ENCODE data around the gene DLG5. TPM values are rescaled to one million over a fixed set of nuclear protein-coding genes. Genes with fewer than 3 reads are reported as not detected.

DLG5 gene
- total and polyA plus RNA-seq, 2 donors (not counting 1 experiment from before 2014, with no cell fraction given) = 0.51 to 0.54 TPM

GRCh38 chr10:77789861-77790260 lies 136.7 kb downstream of the DLG5 start:
- Histone ChIP-seq H3K36me3 (replicated peaks in 1 of 2; ENCODE audit: control extremely low read depth in 1 of 2, control insufficient read depth in 1 of 2, extremely low read depth in 1 of 2, insufficient read depth in 2 of 2, low read length in 1 of 2) (no peaks in the 10 kb centered on the region), H3K4me2 (replicated peaks; ENCODE audit: low read depth, low read length, poor library complexity, severe bottlenecking) (no peak overlapping the region), H2AFZ (ENCODE audit: insufficient read depth, low read depth, low read length, poor library complexity, severe bottlenecking) (no peak overlapping the region), H3K9ac (ENCODE audit: low read length) (no peak overlapping the region), H3K27ac (ENCODE audit: low read length in 2 of 2) (no peak overlapping the region), H3K27me3 (replicated peaks in 1 of 4; ENCODE audit: control extremely low read depth in 1 of 4, control insufficient read depth in 3 of 4, insufficient read depth in 4 of 4, low read length in 3 of 4) (no peaks in the 10 kb centered on the region), H3K4me1 (ENCODE audit: control insufficient read depth in 2 of 2, insufficient read depth in 2 of 2, low read length in 2 of 2) (no peaks in the 10 kb centered on the region), H3K79me2 (ENCODE audit: control insufficient read depth, insufficient read depth, low read length) (no peaks in the 10 kb centered on the region), H4K20me1 (ENCODE audit: control insufficient read depth, insufficient read depth, low read length, poor library complexity, severe bottlenecking) (no peaks in the 10 kb centered on the region), H3K9me3 (ENCODE audit: control extremely low read depth in 1 of 3, control insufficient read depth in 2 of 3, insufficient read depth in 1 of 3, low read length in 2 of 3) (no peaks in the 10 kb centered on the region), H3K4me3 (ENCODE audit: control extremely low read depth in 1 of 5, extremely low read depth in 1 of 5, insufficient read depth in 1 of 5, low read depth in 2 of 5, low read length in 4 of 5) (no peak overlapping the region)
- POLR2A ChIA-PET = no interaction called here
- intact Hi-C loops (cut with micrococcal nuclease) = no loop called here
- CTCF ChIA-PET = no interaction called here
- ATAC-seq (ENCODE audit: low read depth) (no peak), DNase-seq (no peak)
- no peaks in the 10 kb centered on the region for H3K9me3 Mint-ChIP-seq (ENCODE audit: insufficient read depth)
- H3K4me3 Mint-ChIP-seq = no peak overlapping the region
- TF ChIP-seq EZH2 (IDR thresholded peaks at IDR 0.05; ENCODE audit: borderline replicate concordance, insufficient read depth, low read depth, low read length, poor library complexity, severe bottlenecking) = no peak
- TF ChIP-seq, protein P1, sequence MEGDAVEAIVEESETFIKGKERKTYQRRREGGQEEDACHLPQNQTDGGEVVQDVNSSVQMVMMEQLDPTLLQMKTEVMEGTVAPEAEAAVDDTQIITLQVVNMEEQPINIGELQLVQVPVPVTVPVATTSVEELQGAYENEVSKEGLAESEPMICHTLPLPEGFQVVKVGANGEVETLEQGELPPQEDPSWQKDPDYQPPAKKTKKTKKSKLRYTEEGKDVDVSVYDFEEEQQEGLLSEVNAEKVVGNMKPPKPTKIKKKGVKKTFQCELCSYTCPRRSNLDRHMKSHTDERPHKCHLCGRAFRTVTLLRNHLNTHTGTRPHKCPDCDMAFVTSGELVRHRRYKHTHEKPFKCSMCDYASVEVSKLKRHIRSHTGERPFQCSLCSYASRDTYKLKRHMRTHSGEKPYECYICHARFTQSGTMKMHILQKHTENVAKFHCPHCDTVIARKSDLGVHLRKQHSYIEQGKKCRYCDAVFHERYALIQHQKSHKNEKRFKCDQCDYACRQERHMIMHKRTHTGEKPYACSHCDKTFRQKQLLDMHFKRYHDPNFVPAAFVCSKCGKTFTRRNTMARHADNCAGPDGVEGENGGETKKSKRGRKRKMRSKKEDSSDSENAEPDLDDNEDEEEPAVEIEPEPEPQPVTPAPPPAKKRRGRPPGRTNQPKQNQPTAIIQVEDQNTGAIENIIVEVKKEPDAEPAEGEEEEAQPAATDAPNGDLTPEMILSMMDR (IDR thresholded peaks at IDR 0.05) = no peak
- H3K27me3 Mint-ChIP-seq = no peaks in the 10 kb centered on the region
- H3K4me1 Mint-ChIP-seq = no peaks in the 10 kb centered on the region
- whole genome bisulfite sequencing (ENCODE audit: insufficient coverage) = 100% methylated on average over 5 of the region's 7 CpGs
- no peak overlapping the region for H3K27ac Mint-ChIP-seq

DNA sequence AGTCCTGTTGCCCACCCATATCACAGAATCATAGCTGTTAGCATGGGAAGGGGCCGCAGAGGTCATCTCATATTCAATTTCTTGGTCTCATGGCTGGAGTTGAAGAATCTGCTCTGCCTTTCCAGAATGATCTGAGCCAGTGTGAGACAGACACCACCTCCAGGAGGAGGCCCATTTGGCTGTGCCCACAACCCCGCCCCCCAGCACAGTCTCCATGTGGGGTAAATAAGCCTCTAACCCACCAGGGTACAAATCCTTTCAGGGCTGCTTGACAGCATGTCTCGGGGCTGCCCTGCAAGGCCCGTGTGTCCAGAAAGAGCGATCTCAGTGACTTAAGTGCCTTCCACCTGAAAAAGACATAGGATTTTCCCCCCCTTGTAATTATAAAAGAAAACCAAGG lies 137.5 kb downstream of the DLG5 start:
- H3K27ac Mint-ChIP-seq = no peak overlapping the region
- ATAC-seq (ENCODE audit: low read depth) (no peak), DNase-seq (no peak)
- no peaks in the 10 kb centered on the region for H3K9me3 ChIP-seq (ENCODE audit: control extremely low read depth in 1 of 3, control insufficient read depth in 2 of 3, insufficient read depth in 1 of 3, low read length in 2 of 3)
- H3K36me3 ChIP-seq (replicated peaks in 1 of 2; ENCODE audit: control extremely low read depth in 1 of 2, control insufficient read depth in 1 of 2, extremely low read depth in 1 of 2, insufficient read depth in 2 of 2, low read length in 1 of 2) = no peaks in the 10 kb centered on the region
- no peaks in the 10 kb centered on the region for H3K79me2 ChIP-seq (ENCODE audit: control insufficient read depth, insufficient read depth, low read length)
- TF ChIP-seq, protein P1 (IDR thresholded peaks at IDR 0.05) = no peak
- TF ChIP-seq EZH2 (IDR thresholded peaks at IDR 0.05; ENCODE audit: borderline replicate concordance, insufficient read depth, low read depth, low read length, poor library complexity, severe bottlenecking) = no peak
- ChIA-PET CTCF (no interaction called here), POLR2A (no interaction called here)
- no peaks in the 10 kb centered on the region for H3K4me1 ChIP-seq (ENCODE audit: control insufficient read depth in 2 of 2, insufficient read depth in 2 of 2, low read length in 2 of 2)
- no peak overlapping the region for H3K4me2 ChIP-seq (replicated peaks; ENCODE audit: low read depth, low read length, poor library complexity, severe bottlenecking)
- no peak overlapping the region for H2AFZ ChIP-seq (ENCODE audit: insufficient read depth, low read depth, low read length, poor library complexity, severe bottlenecking)
- no peak overlapping the region for H3K4me3 ChIP-seq (ENCODE audit: control extremely low read depth in 1 of 5, extremely low read depth in 1 of 5, insufficient read depth in 1 of 5, low read depth in 2 of 5, low read length in 4 of 5)
- H3K27ac ChIP-seq (ENCODE audit: low read length in 2 of 2) = no peak overlapping the region
- no peaks in the 10 kb centered on the region for H3K27me3 ChIP-seq (replicated peaks in 1 of 4; ENCODE audit: control extremely low read depth in 1 of 4, control insufficient read depth in 3 of 4, insufficient read depth in 4 of 4, low read length in 3 of 4)
- intact Hi-C loops (cut with micrococcal nuclease) = no loop called here
- H3K4me1 Mint-ChIP-seq = no peaks in the 10 kb centered on the region
- H3K27me3 Mint-ChIP-seq = no peaks in the 10 kb centered on the region
- no peaks in the 10 kb centered on the region for H3K9me3 Mint-ChIP-seq (ENCODE audit: insufficient read depth)
- WGBS (ENCODE audit: insufficient coverage) = 75% methylated on average over 1 of the region's 5 CpGs
- no peak overlapping the region for H3K9ac ChIP-seq (ENCODE audit: low read length)
- no peak overlapping the region for H3K4me3 Mint-ChIP-seq
- no peaks in the 10 kb centered on the region for H4K20me1 ChIP-seq (ENCODE audit: control insufficient read depth, insufficient read depth, low read length, poor library complexity, severe bottlenecking)
